GM19467 (cell line): Measurements from ENCODE around the gene ZGPAT.

Experiments used
- ATAC-seq: cut with Tn5 transposase; IDR thresholded peaks from one replicate; pipeline ENCODE4 v1.9.1; 2021; ENCODE audit warnings: mild to moderate bottlenecking, moderate library complexity; ENCODE audit not compliant: unreplicated experiment

Gene ZGPAT

GRCh38 chr20:63678667-63679465 is 29.0 kb upstream of the ZGPAT start:
- ATAC-seq: no peak

DNA sequence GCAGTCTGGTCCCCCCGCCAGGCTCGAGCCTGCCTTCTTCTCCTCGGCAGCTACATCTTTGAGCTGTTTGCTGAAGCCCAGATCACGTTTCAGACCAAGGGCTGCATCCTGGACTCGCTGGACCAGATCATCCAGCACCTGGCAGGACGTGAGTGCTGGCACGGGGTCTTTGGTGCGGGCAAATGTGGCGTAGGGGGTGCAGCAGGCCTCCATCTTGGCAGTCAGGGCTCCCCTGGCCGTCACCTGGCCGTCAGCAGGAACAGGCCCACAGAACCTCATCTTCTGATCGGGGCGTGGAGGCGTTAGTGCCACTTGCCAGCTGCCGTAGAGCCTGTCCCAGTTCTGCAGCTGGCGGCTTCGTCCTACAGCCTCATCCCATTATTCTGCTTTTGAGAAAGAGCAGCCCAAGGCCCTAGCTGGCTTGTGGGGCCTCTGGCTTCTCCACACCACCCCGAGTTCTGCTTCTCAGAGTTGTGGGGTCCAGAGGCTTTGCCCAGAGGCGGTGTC is 28.0 kb upstream of the ZGPAT start:
- no peak for ATAC-seq

- no peak for ATAC-seq
Measured at GRCh38 chr20:63680427-63680826, 27.4 kb upstream of the ZGPAT start.

DNA sequence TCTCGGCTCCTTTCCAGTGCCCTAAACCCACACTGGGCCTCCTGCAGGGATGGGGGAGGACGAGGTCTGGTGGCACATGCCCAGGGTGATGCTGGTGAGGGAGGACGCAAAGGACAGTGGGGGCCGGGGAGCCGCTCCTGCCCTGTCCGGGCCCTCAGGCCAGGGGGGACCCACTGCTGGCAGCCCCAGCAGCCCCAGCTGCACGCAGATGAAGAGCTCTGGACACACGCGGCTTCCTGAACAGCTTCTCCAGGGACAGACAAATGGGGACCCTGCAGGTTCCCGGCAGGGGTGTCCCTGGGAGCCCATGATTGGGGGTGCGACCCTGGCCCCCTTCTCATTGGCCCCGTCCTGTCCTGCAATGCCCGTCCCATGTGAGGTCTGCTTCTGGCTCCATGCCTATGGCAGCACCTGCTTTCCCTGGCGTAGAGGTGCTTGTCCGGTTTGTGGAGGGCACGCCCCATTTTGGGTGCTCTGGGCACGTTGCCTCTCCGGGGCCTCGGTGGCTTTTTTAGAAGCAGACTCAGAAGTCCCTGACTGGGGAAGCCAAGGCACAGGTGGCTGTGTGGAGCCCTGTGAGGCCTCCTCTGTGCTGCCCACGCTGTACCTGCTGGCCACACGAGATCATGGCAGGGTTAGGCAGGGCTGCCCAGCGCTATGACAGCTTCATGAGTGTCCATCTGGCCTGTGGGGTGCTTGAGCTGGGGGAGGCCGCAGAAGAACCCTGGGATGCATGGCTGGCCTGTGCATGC is 26.8 kb upstream of the ZGPAT start:
- no peak for ATAC-seq

GRCh38 chr20:63681609-63682142 is 26.2 kb upstream of the ZGPAT start:
- ATAC-seq: no peak

- ATAC-seq: no peak
Measured at GRCh38 chr20:63682384-63683139, 25.3 kb upstream of the ZGPAT start.

GRCh38 chr20:63685269-63686026 is 22.4 kb upstream of the ZGPAT start:
- no peak for ATAC-seq

- ATAC-seq: no peak
Measured at GRCh38 chr20:63686094-63686491, 21.7 kb upstream of the ZGPAT start.

GRCh38 chr20:63686492-63687321 is 21.1 kb upstream of the ZGPAT start:
- no peak for ATAC-seq

DNA sequence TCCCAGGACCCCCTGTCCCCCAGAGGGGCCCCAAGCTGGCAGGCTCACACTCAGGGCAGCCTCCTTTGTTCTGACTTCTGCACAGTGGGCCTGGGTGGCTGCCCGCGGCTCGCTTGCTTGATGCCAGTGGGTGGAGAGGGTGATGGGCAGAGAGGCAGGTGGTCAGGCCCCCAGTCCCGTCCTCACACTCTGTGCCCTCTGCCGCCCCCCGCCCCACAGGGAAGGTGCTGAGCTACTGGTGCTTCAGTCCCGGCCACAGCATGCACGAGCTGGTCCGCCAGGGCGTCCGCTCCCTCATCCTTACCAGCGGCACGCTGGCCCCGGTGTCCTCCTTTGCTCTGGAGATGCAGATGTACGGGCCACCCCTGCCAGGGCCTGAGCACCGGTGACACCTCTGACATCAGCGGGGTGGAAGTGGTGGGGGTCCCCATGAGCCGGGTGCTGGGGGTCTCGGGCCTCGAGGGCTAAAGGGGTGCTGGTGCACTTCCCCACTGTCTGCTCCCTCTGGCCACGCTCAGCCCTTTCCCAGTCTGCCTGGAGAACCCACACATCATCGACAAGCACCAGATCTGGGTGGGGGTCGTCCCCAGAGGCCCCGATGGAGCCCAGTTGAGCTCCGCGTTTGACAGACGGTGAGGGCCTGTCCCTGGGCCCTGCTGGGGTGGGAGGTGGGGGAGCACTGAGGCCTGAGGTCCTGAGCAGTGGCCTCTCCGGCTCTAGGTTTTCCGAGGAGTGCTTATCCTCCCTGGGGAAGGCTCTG is 20.2 kb upstream of the ZGPAT start:
- no peak for ATAC-seq

DNA sequence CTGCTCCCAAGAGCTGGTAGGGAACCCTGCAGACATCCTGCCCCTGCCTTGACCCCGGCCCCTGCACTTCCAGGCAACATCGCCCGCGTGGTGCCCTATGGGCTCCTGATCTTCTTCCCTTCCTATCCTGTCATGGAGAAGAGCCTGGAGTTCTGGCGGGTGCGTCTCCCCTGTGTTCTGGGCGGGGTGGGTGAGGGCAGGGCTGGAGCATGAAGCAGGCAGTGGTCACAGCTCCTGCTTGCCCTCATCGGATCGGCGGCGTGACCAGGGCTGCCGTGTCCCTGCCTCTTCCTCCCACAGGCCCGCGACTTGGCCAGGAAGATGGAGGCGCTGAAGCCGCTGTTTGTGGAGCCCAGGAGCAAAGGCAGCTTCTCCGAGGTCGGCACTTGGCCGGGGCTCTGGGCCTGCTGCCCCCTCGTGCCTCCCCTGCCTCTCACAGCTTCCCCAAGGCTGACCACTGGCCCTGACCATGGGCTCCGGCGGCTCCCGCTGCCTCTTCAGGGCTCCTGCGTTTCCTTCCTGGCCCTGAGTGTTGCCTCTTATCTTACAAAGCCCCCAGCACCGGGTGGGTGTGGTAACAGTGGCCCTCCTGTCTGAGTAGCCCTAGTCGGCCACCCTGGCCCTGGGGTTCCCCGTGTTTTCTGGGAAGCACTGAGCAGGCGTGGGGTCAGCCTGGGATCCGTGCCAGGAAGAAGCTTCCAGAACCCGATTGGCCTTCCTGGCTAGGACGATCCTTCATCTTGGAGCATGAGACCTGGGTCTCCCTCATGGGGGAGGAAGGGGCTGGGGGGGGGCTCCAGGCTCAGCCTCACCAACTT is 19.4 kb upstream of the ZGPAT start:
- no peak for ATAC-seq

GRCh38 chr20:63689046-63690002 is 18.5 kb upstream of the ZGPAT start:
- no peak for ATAC-seq

DNA sequence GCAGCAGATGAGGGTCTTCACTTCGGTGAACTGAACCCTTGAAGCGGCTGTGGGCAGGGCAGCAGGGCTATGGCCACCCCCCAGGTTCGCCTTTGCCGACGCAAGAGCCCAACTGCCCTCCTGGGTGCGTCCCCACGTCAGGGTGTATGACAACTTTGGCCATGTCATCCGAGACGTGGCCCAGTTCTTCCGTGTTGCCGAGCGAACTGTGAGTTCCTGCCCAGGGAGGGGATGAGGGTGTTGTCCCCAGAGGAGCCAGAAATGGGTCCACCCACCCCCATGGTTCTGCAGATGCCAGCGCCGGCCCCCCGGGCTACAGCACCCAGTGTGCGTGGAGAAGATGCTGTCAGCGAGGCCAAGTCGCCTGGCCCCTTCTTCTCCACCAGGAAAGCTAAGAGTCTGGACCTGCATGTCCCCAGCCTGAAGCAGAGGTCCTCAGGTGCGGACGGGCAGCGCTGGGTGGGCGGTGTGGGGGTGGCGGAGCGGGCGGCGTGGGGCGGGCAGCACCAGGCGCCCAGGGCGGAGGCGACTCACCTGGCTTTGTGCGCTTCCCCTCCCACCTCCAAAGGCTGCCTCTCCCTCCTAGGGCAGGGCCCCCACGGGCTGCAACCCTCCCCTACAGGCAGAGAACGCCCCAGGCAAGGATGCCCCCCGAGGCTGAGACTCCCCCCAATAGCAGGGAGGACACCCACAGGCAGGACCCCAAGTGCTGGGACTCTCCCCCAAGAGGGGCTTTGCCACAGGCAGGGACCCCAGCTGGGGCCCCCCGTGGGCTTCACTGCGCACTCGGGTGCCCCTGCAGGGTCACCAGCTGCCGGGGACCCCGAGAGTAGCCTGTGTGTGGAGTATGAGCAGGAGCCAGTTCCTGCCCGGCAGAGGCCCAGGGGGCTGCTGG is 17.6 kb upstream of the ZGPAT start:
- no peak for ATAC-seq

DNA sequence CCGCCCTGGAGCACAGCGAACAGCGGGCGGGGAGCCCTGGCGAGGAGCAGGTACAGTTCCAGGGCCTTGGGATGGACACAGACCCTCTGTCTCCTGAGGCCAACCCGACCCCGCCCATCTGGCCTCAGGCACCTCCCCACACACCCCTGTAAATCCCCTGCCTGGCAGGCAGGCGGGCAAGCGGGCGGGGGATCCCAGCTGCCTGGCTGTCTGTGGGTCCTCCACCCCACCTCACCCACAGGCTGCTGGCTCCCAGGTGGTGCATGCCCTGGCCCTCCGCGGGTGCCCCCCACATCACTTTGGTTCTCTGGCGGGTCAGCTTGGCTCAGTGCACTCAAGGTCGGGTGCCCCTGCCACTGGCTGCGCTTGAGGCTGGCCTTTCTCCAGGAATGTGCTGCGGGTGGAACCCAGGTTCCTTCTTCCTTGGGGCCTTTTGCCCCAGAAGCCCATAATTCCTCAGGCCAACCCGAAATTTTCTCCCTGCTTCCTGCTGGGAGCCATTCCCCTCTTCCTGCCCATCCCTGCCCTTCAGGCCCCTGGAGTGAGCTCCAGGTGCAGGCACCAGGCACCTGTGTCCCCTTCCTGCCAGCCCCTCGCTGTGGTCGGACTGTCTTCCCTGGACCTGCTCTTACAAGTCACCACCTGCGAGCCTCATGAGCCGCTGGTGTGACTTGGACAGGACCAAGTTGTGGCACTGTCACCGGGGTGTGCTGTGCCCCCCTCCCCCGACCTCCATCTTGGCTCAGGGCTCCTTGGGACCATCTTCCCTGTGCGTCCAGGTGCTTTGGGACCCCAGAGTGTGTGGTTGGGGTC is 16.7 kb upstream of the ZGPAT start:
- no peak for ATAC-seq
